Astrocyte (in vitro differentiated cells and primary cell): Measurements from ENCODE around the gene CRYBG1.

Experiments used
- CTCF ChIP-seq: IDR thresholded peaks from 2 replicates; pipeline ENCODE4 v1.5.1; 2011; ENCODE audit warnings: low read depth, mild to moderate bottlenecking, inconsistent platforms, low read length, moderate library complexity; ENCODE audit not compliant: insufficient read depth
- EZH2 ChIP-seq: IDR thresholded peaks from 2 replicates; pipeline ENCODE4 v1.6.1; 2012; ENCODE audit warnings: mild to moderate bottlenecking, low read length, inconsistent platforms; ENCODE audit not compliant: insufficient read depth

DNA sequence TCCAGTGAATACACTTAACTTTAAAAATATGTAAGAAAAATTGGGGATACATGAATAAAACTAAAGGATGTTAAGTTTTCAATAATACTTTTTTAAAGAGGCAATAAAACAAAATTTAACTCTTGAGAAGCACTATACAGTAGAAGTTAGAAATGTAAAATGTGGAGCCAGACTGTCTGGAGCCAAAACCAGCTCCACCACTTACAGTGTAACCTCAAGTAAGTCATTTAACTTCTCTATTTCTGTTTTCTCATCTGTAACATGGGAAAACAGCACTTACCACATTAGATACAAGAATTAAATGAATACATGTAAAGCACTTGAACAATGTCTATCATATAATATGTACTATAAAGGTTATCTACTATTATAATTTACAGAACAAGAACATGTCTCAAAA lies 41.7 kb upstream of the CRYBG1 start:
- TF ChIP-seq CTCF, result no peak
- no peak for TF ChIP-seq EZH2
